Uterus (tissue), 2 donors: ENCODE results near the gene RTP3.

Experiments
- POLR2A ChIP-seq, 2 donors: fragments of 450-650 bp; IDR thresholded peaks; one replicate each; pipeline ENCODE4 v1.6.1; 2016; ENCODE audit warnings: antibody characterized with exemption in 2 of 2, mild to moderate bottlenecking in 1 of 2, moderate library complexity in 1 of 2
- TF ChIP-seq, protein P1 (sequence below), 4 experiments: fragments of 200-600 bp in 2 of 4; fragments of 450-650 bp in 2 of 4; sonication (generic) in 2 of 4; IDR thresholded peaks; one replicate each; pipeline ENCODE4 v1.5.1; 2016 to 2019; ENCODE audit warnings: antibody characterized with exemption in 4 of 4, mild to moderate bottlenecking in 2 of 4, moderate library complexity in 1 of 4

DNA sequence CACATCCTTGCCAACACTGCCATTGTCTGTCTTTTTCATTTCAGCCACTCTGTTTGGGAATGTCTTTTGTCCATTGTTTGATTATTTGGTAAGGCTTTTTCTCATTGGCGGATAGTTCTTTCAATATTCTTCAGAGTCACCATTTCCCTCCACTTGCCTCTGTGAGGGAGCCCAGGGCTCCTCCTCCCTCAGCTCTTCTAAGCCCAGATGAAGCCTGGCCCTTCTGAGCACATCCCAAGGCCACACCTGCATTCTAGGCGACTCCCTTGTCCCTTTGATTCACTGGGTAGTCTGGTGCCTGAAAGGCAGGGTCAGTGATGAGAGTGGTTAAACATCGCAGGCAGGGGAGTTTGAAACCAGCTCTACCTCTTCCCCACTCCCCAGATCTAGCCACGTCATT lies 20.6 kb upstream of the RTP3 start:
- TF ChIP-seq, protein P1, sequence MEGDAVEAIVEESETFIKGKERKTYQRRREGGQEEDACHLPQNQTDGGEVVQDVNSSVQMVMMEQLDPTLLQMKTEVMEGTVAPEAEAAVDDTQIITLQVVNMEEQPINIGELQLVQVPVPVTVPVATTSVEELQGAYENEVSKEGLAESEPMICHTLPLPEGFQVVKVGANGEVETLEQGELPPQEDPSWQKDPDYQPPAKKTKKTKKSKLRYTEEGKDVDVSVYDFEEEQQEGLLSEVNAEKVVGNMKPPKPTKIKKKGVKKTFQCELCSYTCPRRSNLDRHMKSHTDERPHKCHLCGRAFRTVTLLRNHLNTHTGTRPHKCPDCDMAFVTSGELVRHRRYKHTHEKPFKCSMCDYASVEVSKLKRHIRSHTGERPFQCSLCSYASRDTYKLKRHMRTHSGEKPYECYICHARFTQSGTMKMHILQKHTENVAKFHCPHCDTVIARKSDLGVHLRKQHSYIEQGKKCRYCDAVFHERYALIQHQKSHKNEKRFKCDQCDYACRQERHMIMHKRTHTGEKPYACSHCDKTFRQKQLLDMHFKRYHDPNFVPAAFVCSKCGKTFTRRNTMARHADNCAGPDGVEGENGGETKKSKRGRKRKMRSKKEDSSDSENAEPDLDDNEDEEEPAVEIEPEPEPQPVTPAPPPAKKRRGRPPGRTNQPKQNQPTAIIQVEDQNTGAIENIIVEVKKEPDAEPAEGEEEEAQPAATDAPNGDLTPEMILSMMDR (IDR thresholded peaks at IDR 0.05) = no peak
- TF ChIP-seq POLR2A (IDR thresholded peaks at IDR 0.05) = no peak
